BE2C (cell line): ENCODE measurements around the gene HTR6.

Experiments
- DNase-seq: peaks from one replicate; pipeline ENCODE4 v3.0.0-alpha.2; 2020
- H3K27me3 ChIP-seq: fragments of 250-450 bp; sonication (Bioruptor Pico); 2 replicates; pipeline ENCODE4 v1.5.1; 2020; ENCODE audit warnings: mild to moderate bottlenecking
- H3K36me3 ChIP-seq: fragments of 250-450 bp; sonication (Bioruptor Pico); 2 replicates; pipeline ENCODE4 v1.5.1; 2020; ENCODE audit warnings: mild to moderate bottlenecking
- H3K4me1 ChIP-seq: fragments of 250-450 bp; sonication (Bioruptor Pico); 2 replicates; pipeline ENCODE4 v1.5.1; 2020
- H3K4me3 ChIP-seq: 2 replicates; pipeline ENCODE4 v1.5.1; 2011; ENCODE audit warnings: low read depth, low read length
- H3K9me3 ChIP-seq: fragments of 250-450 bp; sonication (Bioruptor Pico); 2 replicates; pipeline ENCODE4 v1.5.1; 2020
- TF ChIP-seq, protein P1 (sequence below): IDR thresholded peaks from 2 replicates; pipeline ENCODE4 v1.5.1; 2012; ENCODE audit warnings: mild to moderate bottlenecking, low read depth, low read length

Gene HTR6

DNA sequence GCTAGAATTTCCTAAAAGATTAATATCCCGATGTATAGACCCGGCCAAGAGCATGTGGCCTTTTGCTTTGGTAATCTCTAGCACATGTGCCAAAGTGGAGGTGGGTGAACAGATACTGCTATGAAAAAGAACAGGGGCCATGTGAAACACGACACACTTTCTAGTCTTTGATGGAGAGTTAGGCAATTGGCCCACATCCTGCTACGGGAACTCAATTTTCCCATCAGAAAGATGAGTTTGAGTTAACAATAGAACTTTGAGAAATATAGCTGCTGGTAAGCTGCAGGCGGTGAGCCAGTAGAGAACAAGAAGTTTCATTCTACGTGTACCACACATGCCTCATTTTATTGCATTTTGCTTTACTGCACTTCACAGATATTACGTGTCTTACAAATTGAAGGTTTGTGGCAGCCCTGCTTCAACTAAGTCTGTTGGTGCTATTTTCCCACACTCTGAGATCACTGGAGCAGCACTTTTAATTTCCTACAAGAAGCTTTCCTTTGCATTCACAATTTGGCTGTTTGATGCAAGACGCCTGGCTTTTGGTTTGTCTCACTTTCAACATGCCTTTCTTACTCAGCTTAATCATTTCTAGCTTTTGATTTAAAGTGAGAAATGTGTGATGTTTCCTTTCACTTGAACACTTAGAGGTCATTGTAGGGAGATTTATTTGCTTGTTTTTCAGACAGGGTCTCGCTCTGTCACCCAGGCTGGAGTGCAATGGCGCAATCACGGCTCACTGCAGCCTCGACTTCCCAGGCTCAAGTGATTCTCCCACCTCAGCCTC lies 46.3 kb downstream of the HTR6 start:
- Histone ChIP-seq H3K4me1 (no peaks in the 10 kb centered on the region), H3K4me3 (no peak overlapping the region), H3K27me3 (no peaks in the 10 kb centered on the region), H3K9me3 (no peaks in the 10 kb centered on the region), H3K36me3 (no peaks in the 10 kb centered on the region)
- TF ChIP-seq, protein P1, sequence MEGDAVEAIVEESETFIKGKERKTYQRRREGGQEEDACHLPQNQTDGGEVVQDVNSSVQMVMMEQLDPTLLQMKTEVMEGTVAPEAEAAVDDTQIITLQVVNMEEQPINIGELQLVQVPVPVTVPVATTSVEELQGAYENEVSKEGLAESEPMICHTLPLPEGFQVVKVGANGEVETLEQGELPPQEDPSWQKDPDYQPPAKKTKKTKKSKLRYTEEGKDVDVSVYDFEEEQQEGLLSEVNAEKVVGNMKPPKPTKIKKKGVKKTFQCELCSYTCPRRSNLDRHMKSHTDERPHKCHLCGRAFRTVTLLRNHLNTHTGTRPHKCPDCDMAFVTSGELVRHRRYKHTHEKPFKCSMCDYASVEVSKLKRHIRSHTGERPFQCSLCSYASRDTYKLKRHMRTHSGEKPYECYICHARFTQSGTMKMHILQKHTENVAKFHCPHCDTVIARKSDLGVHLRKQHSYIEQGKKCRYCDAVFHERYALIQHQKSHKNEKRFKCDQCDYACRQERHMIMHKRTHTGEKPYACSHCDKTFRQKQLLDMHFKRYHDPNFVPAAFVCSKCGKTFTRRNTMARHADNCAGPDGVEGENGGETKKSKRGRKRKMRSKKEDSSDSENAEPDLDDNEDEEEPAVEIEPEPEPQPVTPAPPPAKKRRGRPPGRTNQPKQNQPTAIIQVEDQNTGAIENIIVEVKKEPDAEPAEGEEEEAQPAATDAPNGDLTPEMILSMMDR, result no peak
- DNase-seq, result no peak

DNA sequence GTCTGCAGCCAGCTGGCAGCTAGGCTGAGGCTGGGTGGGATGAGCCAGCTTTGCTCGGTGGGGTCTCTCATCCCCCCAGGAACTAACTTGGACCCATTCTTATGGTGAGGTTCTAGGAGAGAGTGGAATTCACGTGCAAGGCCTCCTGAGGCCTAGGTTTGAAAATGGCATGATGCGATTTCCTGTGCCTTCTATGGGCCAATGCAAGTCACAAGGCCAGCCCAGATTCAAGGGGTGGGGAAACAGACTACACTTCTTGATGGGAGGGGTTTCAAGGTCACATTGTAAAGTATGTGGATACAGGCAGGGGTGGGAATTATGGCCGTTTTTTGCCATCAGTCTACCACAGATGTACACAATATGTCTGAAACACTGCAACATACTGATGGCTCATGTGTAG lies 48.3 kb downstream of the HTR6 start:
- TF ChIP-seq, protein P1, result no peak
- no peak for DNase-seq
- H3K9me3 ChIP-seq, result no peaks in the 10 kb centered on the region

DNA sequence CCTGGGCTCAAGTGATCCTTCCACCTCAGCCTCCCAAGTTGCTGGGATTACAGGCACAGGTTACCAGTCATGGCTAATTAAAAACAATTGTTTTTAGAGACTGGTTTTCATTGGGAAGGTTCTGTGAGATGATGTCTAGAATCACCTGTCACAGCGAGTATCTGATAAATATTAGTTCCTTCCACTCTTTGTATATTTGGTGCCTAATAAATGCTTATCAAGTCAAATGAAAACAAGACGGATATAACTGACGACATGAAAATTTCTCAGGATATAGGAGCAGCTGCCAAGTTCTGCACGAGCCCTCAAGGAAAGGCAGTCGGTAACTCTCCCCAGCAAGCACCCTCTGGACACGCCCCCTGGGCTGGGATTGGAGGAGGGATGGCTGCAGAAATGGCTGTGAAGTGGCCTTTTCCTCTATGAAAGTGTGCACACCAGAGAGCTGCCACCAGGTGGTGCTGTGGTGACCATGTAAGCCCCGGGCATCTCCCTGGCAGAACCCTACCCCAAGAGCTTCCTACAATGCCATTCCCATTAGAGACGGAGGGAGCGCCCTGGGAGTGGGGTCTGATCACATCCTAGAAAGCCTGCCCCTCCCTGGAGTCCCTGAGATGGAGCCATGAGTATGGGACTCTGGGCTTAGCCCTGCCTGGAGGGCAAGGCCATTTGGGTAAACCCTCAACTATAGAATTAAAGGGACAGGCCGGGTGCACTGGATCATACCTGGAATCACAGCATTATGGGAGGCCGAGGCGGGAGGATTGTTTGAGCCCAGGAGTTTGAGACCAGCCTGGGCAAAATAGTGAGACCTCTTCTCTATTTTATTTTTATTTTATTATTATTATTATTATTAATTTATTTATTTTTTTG lies 50.9 kb downstream of the HTR6 start:
- TF ChIP-seq, protein P1, result peak; percentile 77
- Histone ChIP-seq H3K4me3 (no peak overlapping the region), H3K36me3 (no peaks in the 10 kb centered on the region), H3K9me3 (no peaks in the 10 kb centered on the region), H3K27me3 (no peaks in the 10 kb centered on the region), H3K4me1 (no peaks in the 10 kb centered on the region)
- DNase-seq, result peak; percentile 92

More for the DNA sequence above, 48.3 kb downstream of the HTR6 start:
- Histone ChIP-seq H3K27me3 (no peaks in the 10 kb centered on the region), H3K4me1 (no peaks in the 10 kb centered on the region), H3K4me3 (no peak overlapping the region), H3K36me3 (no peaks in the 10 kb centered on the region)

DNA sequence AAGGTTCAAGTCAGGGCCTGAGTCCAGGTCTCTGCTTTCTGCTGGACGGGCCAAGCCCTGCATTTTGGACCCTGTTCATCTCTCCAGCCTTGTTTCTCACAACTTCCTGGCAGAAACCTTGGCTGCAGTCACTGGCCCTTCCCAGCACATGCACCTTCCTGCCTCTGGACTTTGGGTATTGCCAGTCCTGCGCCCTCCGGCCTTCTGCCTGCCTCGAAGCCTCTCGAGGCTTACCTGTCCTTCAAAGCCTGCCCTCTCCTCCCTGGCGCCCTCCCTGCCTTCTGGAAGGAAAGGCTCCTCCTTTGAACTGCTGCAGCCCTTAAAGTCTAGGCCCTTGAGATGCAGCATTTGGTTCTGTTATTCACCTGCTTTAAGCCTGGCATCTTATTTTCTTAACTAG lies 52.8 kb downstream of the HTR6 start:
- Histone ChIP-seq H3K4me3 (no peak overlapping the region), H3K36me3 (no peaks in the 10 kb centered on the region), H3K27me3 (no peaks in the 10 kb centered on the region), H3K4me1 (no peaks in the 10 kb centered on the region), H3K9me3 (no peaks in the 10 kb centered on the region)
- DNase-seq, result no peak
- TF ChIP-seq, protein P1, result no peak

DNA sequence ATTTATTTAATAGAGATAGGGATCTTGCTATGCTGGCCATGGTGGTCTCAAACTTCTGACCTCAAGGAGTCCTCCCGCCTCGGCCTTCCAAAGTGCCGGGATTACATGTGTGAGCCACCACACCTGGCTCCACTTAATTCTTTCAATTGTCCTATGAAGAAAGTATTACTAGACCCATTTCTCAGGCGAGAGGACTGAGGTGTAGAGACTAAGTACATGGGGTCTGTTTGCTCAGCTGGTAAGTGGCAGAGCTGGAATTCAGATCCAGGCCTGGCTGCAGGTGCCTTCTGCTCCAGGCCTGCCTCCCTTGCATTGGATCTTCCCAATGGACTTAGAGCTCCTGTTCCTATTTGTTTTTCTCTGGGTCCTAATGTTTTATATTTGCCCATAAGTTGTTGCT lies 55.5 kb downstream of the HTR6 start:
- H3K4me1 ChIP-seq, result no peaks in the 10 kb centered on the region
- H3K4me3 ChIP-seq, result no peak overlapping the region
- DNase-seq, result no peak
- H3K36me3 ChIP-seq, result no peaks in the 10 kb centered on the region
- TF ChIP-seq, protein P1, result no peak
- H3K27me3 ChIP-seq, result no peaks in the 10 kb centered on the region
- no peaks in the 10 kb centered on the region for H3K9me3 ChIP-seq

DNA sequence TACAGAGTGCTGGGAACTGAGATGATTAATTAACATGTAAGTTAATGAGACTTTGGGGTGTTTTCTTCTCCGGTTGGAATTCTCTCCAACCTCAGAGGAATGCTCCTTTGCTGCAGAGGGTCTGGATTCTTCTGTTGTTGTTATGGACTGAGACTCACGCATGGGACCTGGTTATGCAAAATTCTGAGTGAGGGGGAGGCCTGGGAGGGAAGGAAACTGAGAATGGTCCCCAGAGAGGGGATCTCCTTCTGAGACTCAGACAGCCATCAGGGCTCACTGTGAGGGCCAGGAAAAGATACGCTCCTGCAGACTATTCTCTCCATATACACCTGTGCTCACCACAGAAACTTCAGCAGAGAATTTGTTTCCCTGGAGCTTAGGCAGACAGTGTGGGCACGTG lies 56.3 kb downstream of the HTR6 start:
- no peak for DNase-seq
- H3K9me3 ChIP-seq, result no peaks in the 10 kb centered on the region
- TF ChIP-seq, protein P1, result no peak
- H3K36me3 ChIP-seq, result no peaks in the 10 kb centered on the region
- no peaks in the 10 kb centered on the region for H3K4me1 ChIP-seq
- H3K27me3 ChIP-seq, result no peaks in the 10 kb centered on the region
- no peak overlapping the region for H3K4me3 ChIP-seq
